Measurements from ENCODE around the gene FBXO48. TPM values are rescaled to one million over a fixed set of nuclear protein-coding genes. Genes with fewer than 3 reads are reported as not detected.
"Not testable (repeated sequence)": the region's sequence is repeated elsewhere in the genome, so short reads cannot be mapped to it uniquely, and the experiment has no call there.

Gene FBXO48
- total RNA-seq, 2 experiments from 2014 or later: 2.3 to 2.6 TPM

GRCh38 chr2:68452158-68452900 is 14.8 kb downstream of the FBXO48 start:
- ChIA-PET CTCF (interaction anchor here (1.1 to 2.5 kb wide), 3 partner anchors 12 to 472 kb away, joined by 3 to 36 read pairs (median 5); no protein-coding TSS in a partner anchor), POLR2A (no interaction called here)
- DNase-seq: no peak
- Mint-ChIP-seq H3K9me3 (peaks cover 9% of the 10 kb centered on the region), H3K27me3 (no peaks in the 10 kb centered on the region), H3K27ac (peak overlapping the region; percentile 1), H3K36me3 (no peaks in the 10 kb centered on the region), H3K4me3 (no peak overlapping the region), H3K4me1 (ENCODE audit: low read depth) (peaks cover 6% of the 10 kb centered on the region)
- intact Hi-C loops (cut with micrococcal nuclease): no loop called here

GRCh38 chr2:68448671-68449653 is 18.1 kb downstream of the FBXO48 start:
- Mint-ChIP-seq H3K27me3 (no peaks in the 10 kb centered on the region), H3K4me1 (ENCODE audit: low read depth) (peaks cover 6% of the 10 kb centered on the region), H3K27ac (no peak overlapping the region), H3K4me3 (no peak overlapping the region), H3K36me3 (no peaks in the 10 kb centered on the region), H3K9me3 (peaks cover 9% of the 10 kb centered on the region)
- ChIA-PET CTCF (interaction anchor here (0.8 kb wide), 1 partner anchor 326 kb away, joined by 3 read pairs; no protein-coding TSS in a partner anchor), POLR2A (interaction anchor here (1.2 kb wide), 1 partner anchor 18 kb away, joined by 3 read pairs; the partner anchor contains the start of genes APLF and FBXO48)
- intact Hi-C loops (cut with micrococcal nuclease): no loop called here
- peak; percentile 38 for DNase-seq

DNA sequence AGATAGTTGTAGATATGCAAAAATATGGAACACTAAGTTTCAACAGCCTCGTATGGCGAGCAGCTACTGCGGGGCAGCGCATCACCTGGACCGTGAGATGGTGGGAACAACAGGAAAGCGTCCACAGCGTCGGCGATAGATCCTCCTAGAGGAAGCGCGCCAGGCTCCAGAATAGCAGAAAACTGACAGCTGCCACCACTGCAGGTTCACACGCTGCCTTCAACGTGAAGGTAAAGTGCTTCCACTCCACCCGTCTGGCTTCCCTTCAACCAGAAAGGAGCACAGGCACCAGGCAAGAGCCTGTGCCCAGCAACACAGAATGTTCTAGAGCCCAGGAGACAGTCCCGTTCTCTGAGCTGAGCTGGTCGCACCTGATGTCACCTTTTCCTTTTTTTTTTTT is 20.0 kb downstream of the FBXO48 start:
- intact Hi-C loops (cut with micrococcal nuclease): no loop called here
- POLR2A ChIA-PET: no interaction called here
- peaks cover 9% of the 10 kb centered on the region for H3K9me3 Mint-ChIP-seq

DNA sequence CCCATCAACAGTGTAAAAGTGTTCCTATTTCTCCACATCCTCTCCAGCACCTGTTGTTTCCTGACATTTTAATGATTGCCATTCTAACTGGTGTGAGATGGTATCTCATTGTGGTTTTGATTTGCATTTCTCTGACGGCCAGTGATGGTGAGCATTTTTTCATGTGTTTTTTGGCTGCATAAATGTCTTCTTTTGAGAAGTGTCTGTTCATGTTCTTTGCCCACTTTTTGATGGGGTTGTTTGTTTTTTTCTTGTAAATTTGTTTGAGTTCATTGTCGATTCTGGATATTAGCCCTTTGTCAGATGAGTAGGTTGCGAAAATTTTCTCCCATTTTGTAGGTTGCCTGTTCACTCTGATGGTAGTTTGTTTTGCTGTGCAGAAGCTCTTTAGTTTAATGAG is 20.7 kb downstream of the FBXO48 start:
- CTCF ChIA-PET; DNase-seq; H3K9me3 Mint-ChIP-seq; H3K36me3 Mint-ChIP-seq; intact Hi-C loops (cut with micrococcal nuclease); H3K4me3 Mint-ChIP-seq; H3K4me1 Mint-ChIP-seq (ENCODE audit: low read depth); POLR2A ChIA-PET; H3K27me3 Mint-ChIP-seq; H3K27ac Mint-ChIP-seq: not testable (repeated sequence)

More for the DNA sequence above, 20.0 kb downstream of the FBXO48 start:
- H3K36me3 Mint-ChIP-seq: no peaks in the 10 kb centered on the region
- no peaks in the 10 kb centered on the region for H3K27me3 Mint-ChIP-seq
- H3K4me1 Mint-ChIP-seq (ENCODE audit: low read depth): peaks cover 1% of the 10 kb centered on the region
- no peak for DNase-seq
- CTCF ChIA-PET: interaction anchor here (1.6 kb wide), 1 partner anchor 16 kb away, joined by 3 read pairs; no protein-coding TSS in a partner anchor
- no peak overlapping the region for H3K27ac Mint-ChIP-seq
- no peak overlapping the region for H3K4me3 Mint-ChIP-seq

- ChIA-PET POLR2A (no interaction called here), CTCF (interaction anchor here (0.6 to 3.4 kb wide), 41 partner anchors 12 to 502 kb away, joined by 3 to 44 read pairs (median 5); partner anchors contain the start of genes CNRIP1, PLEK and PPP3R1)
- H3K4me1 Mint-ChIP-seq (ENCODE audit: low read depth): peaks cover 14% of the 10 kb centered on the region
- no peak overlapping the region for H3K4me3 Mint-ChIP-seq
- H3K27me3 Mint-ChIP-seq: no peaks in the 10 kb centered on the region
- H3K27ac Mint-ChIP-seq: no peak overlapping the region
- no peak for DNase-seq
- intact Hi-C loops (cut with micrococcal nuclease): loop anchor here (1.0 to 5.0 kb wide), 8 partner anchors 18 to 320 kb away; partner anchors contain the start of genes APLF and FBXO48
- no peaks in the 10 kb centered on the region for H3K36me3 Mint-ChIP-seq
- H3K9me3 Mint-ChIP-seq: no peaks in the 10 kb centered on the region
These were observed 25.1 kb downstream of the FBXO48 start for GRCh38 chr2:68441994-68442322.

- ChIA-PET CTCF (interaction anchor here (0.6 to 3.4 kb wide), 47 partner anchors 9 to 502 kb away, joined by 3 to 44 read pairs (median 4); partner anchors contain the start of genes CNRIP1, PLEK and PPP3R1), POLR2A (interaction anchor here (0.6 kb wide), 1 partner anchor 283 kb away, joined by 3 read pairs; no protein-coding TSS in a partner anchor)
- Mint-ChIP-seq H3K9me3 (no peaks in the 10 kb centered on the region), H3K4me1 (ENCODE audit: low read depth) (peaks cover 14% of the 10 kb centered on the region), H3K4me3 (no peak overlapping the region), H3K27me3 (no peaks in the 10 kb centered on the region), H3K36me3 (no peaks in the 10 kb centered on the region), H3K27ac (peak overlapping the region; percentile 73)
- DNase-seq: peak; percentile 89
- intact Hi-C loops (cut with micrococcal nuclease): loop anchor here (1.0 to 5.0 kb wide), 8 partner anchors 17 to 319 kb away; partner anchors contain the start of genes APLF and FBXO48
These were observed 25.7 kb downstream of the FBXO48 start for GRCh38 chr2:68441179-68441993.

DNA sequence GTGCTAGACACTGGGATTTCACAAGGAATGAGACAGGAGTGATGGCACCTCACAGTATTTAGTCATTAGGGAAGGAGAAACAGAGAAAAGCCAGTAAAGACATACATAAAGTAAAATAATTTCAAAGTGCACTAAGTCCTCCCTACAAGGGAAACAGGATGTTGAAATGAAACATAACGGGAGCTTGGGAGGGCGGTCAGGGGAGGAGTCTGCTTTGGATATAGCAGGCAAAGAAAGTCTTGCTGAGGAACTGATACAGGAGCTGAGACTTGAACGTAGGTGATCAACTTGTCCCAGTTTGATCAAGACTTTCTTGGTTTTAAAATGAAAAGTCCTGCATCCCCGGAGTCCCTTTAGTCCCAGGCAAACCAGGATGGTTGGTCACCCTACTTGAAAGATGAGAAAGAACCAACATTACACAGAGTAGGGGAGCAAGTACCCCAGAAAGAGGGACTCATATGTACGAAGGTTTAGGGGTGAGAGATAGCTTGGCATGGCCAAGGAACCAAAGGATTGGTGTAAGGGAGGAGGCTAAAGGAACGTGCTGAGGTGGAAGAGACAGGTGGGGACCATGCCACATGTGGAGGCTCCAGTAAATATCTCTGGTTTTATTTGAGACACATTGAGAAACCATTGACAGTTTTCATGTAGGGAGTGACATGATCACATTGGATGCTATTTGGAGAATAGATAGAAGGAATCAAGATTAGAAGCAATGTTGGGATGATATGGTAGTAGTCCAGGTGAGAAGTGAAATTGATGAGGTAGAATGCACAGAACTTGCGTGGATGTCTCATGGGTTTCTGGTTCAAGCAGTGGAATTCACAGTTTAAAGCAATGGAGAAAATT is 28.4 kb downstream of the FBXO48 start:
- POLR2A ChIA-PET: no interaction called here
- DNase-seq: no peak
- Mint-ChIP-seq H3K4me1 (ENCODE audit: low read depth) (peaks cover 14% of the 10 kb centered on the region), H3K4me3 (no peak overlapping the region), H3K27me3 (no peaks in the 10 kb centered on the region), H3K36me3 (no peaks in the 10 kb centered on the region), H3K27ac (no peak overlapping the region), H3K9me3 (no peaks in the 10 kb centered on the region)
- CTCF ChIA-PET: interaction anchor here (0.6 to 0.7 kb wide), 3 partner anchors 25 to 316 kb away, joined by 3 read pairs; no protein-coding TSS in a partner anchor
- intact Hi-C loops (cut with micrococcal nuclease): no loop called here

- no peak for DNase-seq
- Mint-ChIP-seq H3K4me1 (ENCODE audit: low read depth) (peaks cover 10% of the 10 kb centered on the region), H3K27me3 (no peaks in the 10 kb centered on the region), H3K36me3 (no peaks in the 10 kb centered on the region), H3K9me3 (no peaks in the 10 kb centered on the region), H3K27ac (no peak overlapping the region), H3K4me3 (no peak overlapping the region)
- POLR2A ChIA-PET: no interaction called here
- intact Hi-C loops (cut with micrococcal nuclease): no loop called here
- CTCF ChIA-PET: interaction anchor here (0.9 kb wide), 1 partner anchor 27 kb away, joined by 5 read pairs; no protein-coding TSS in a partner anchor
These were observed 30.8 kb downstream of the FBXO48 start for GRCh38 chr2:68436270-68436669.

DNA sequence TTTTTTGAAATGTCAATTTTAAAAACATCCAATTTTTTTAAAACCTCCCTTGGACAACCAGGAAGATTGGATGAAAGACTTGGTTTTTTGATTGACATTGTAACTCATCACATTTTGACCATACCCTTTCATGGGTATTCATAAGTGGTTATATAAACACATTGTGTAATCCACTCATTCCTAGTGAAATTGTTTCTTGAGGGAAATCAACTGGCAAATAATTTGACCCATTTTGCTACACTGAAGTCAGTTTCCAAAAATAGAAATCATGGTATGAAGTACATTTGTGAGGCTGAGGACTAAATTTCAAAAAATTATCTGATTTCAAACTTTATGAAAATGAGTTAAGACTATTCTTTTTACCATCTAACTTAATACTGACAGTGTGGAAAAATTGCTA is 31.5 kb downstream of the FBXO48 start:
- Mint-ChIP-seq H3K27ac (no peak overlapping the region), H3K4me3 (no peak overlapping the region), H3K27me3 (no peaks in the 10 kb centered on the region), H3K9me3 (no peaks in the 10 kb centered on the region), H3K4me1 (ENCODE audit: low read depth) (peaks cover 4% of the 10 kb centered on the region), H3K36me3 (no peaks in the 10 kb centered on the region)
- POLR2A ChIA-PET: no interaction called here
- no peak for DNase-seq
- CTCF ChIA-PET: no interaction called here
- intact Hi-C loops (cut with micrococcal nuclease): no loop called here

DNA sequence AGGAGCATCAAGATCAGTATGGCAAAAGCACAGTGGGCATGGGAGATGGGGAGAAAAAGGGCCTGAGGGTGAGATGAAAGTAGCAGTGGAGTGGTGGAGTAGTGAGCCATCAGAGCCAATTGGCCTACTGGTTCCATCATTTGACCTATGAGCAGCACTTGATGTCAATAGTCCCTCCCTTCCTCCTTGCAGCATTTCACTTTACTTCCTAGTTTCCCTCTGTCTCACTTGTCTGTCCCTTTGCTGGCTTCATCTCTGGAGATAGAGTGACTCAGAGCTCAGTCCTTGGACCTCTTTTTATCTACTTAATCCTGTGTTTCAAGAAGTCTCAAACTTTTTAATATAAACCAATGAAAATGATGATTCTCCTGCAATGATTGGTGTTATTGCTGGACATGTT is 32.1 kb downstream of the FBXO48 start:
- intact Hi-C loops (cut with micrococcal nuclease): no loop called here
- ChIA-PET CTCF (no interaction called here), POLR2A (no interaction called here)
- DNase-seq: no peak
- Mint-ChIP-seq H3K36me3 (no peaks in the 10 kb centered on the region), H3K9me3 (no peaks in the 10 kb centered on the region), H3K4me1 (ENCODE audit: low read depth) (no peaks in the 10 kb centered on the region), H3K27me3 (no peaks in the 10 kb centered on the region), H3K4me3 (no peak overlapping the region), H3K27ac (no peak overlapping the region)

All from activated CD4-positive, alpha-beta memory T cell treated with anti-CD3 and anti-CD28 coated beads for 36 hours (primary cell).